Heart left ventricle (tissue), 16 donors: ENCODE results near the gene GTF3C5. TPM values are rescaled to one million over a fixed set of nuclear protein-coding genes. Genes with fewer than 3 reads are reported as not detected.
A peak's percentile ranks its signal among the peaks of the same experiment; 100 is the strongest.

Experiments
- ATAC-seq, 4 donors: fragments of 200-7000 bp; cut with Tn5 transposase; one replicate each; pipeline ENCODE4 v1.9.1; 2020 to 2022; ENCODE audit warnings: moderate library complexity in 4 of 4, mild to moderate bottlenecking in 3 of 4, moderate number of reproducible peaks in 1 of 4
- DNase-seq, 5 donors: peaks; one replicate each; pipeline ENCODE4 v3.0.0-alpha.2; 2020
- H3K27ac ChIP-seq, 12 donors: fragments of 200-600 bp; sonication (generic) in 4 of 12; one replicate each; pipeline versions ENCODE4 v1.5.0 to v1.8.0; 2016 to 2022; ENCODE audit warnings: mild to moderate bottlenecking in 2 of 12
- H3K27me3 ChIP-seq, 9 donors: fragments of 200-600 bp; sonication (generic) in 2 of 9; one replicate each; pipeline versions ENCODE4 v1.5.1 to v1.8.0; 2016 to 2022; ENCODE audit warnings: mild to moderate bottlenecking in 3 of 9
- H3K36me3 ChIP-seq, 9 donors: fragments of 200-600 bp; sonication (generic) in 2 of 9; one replicate each; pipeline versions ENCODE4 v1.5.0 to v1.8.0; 2018 to 2022; ENCODE audit warnings: mild to moderate bottlenecking in 2 of 9
- H3K4me1 ChIP-seq, 12 donors: fragments of 200-600 bp; sonication (generic) in 4 of 12; one replicate each; pipeline versions ENCODE4 v1.5.0 to v1.8.0; 2016 to 2022; ENCODE audit warnings: mild to moderate bottlenecking in 3 of 12
- H3K4me3 ChIP-seq, 12 donors: fragments of 200-600 bp; sonication (generic) in 4 of 12; one replicate each; pipeline versions ENCODE4 v1.5.0 to v1.8.0; 2017 to 2022; ENCODE audit warnings: mild to moderate bottlenecking in 9 of 12, moderate library complexity in 4 of 12
- H3K9me3 ChIP-seq, 12 donors: fragments of 200-600 bp; sonication (generic) in 4 of 12; one replicate each; pipeline versions ENCODE4 v1.5.0 to v1.8.0; 2016 to 2022; ENCODE audit warnings: mild to moderate bottlenecking in 1 of 12
- CTCF ChIP-seq, 12 donors: fragments of 200-600 bp; sonication (generic) in 4 of 12; IDR thresholded peaks; one replicate each; pipeline versions ENCODE4 v1.5.0 to v1.8.0; 2018 to 2022; ENCODE audit warnings: antibody characterized with exemption in 12 of 12, mild to moderate bottlenecking in 5 of 12
- POLR2A ChIP-seq, 2 donors: fragments of 450-650 bp; IDR thresholded peaks; one replicate each; pipeline ENCODE4 v1.6.1; 2017; ENCODE audit warnings: antibody characterized with exemption in 2 of 2, mild to moderate bottlenecking in 2 of 2, moderate library complexity in 2 of 2
- WGBS, 4 donors: extraction: QIAGEN DNeasy Blood & Tissue Kit in 2 of 4; methylation state at CpG; one replicate each; pipeline versions ENCODE4 v1.1.5 to v1.1.7; 2013 to 2018; 5-methylcytosine and 5-hydroxymethylcytosine counted together
- intact Hi-C, 10 donors: fragments of 100-400 bp; cut with DNase I; formaldehyde crosslinking; loops; one replicate each; pipeline versions ENCODE4 v1.11.1 to v1.14.2; 2022
- polyA plus RNA-seq, 2 donors: library from polyadenylated mRNA; stranded (reverse); fragments of 200-250 nt; gene quantifications; one replicate each; pipeline ENCODE4 v1.2.3, GENCODE V29; 2013
- total RNA-seq, 9 donors: library from RNA; depleted of rRNA in 2 of 9; stranded (reverse); fragments of >200 nt in 2 of 9; fragmentation: NEBNext Ultra II Directional in 3 of 9; extraction: Animal tissue kit (Norgen Biotek cat#: 25700) in 3 of 9; gene quantifications; one replicate each; pipeline versions ENCODE4 v1.1.0 to v1.2.4, GENCODE V29; 2016 to 2023
- donor health status: ischemic (EF 13 %, LVEDD 7.1; RV severe dilation, severe dysfunction).
- donor health status: healthy with polysubstance abuse.
- donor health status: DM: no; HTN: yes; CAD: no.
- donor health status: DM: no; HTN: no; CAD: no.
- donor health status: ischemic (EF 25% LVEDD 6.9; RV normal size, moderate dysfunction).
- donor health status: ischemic (EF 25% LVEDD 5.7; RV mildly dilated, moderate dysfunction).
- donor health status: healthy.
- donor health status: DM: yes; HTN: yes; CAD: no.
- donor health status: ischemic (EF 35%, LVEDD 5.7; RV mildly dilated, moderate dysfunction).
- donor health status: nonischemic (EF 11% LVEDD 7.7; RV severe dilation, severe dysfunction).
- donor health status: DM: yes; HTN: yes; CAD: no.
- donor health status: PGD.
- donor health status: ischemic (EF 29% LVEDD 5.4; RV normal size, mild dysfunction).
- donor health status: nonischemic (EF 23%, LVEDD 6.1; RV moderate dilation, normal function).

Gene GTF3C5
- total and polyA plus RNA-seq, 11 donors = 22.9 to 51.7 (median 35.9) TPM

DNA sequence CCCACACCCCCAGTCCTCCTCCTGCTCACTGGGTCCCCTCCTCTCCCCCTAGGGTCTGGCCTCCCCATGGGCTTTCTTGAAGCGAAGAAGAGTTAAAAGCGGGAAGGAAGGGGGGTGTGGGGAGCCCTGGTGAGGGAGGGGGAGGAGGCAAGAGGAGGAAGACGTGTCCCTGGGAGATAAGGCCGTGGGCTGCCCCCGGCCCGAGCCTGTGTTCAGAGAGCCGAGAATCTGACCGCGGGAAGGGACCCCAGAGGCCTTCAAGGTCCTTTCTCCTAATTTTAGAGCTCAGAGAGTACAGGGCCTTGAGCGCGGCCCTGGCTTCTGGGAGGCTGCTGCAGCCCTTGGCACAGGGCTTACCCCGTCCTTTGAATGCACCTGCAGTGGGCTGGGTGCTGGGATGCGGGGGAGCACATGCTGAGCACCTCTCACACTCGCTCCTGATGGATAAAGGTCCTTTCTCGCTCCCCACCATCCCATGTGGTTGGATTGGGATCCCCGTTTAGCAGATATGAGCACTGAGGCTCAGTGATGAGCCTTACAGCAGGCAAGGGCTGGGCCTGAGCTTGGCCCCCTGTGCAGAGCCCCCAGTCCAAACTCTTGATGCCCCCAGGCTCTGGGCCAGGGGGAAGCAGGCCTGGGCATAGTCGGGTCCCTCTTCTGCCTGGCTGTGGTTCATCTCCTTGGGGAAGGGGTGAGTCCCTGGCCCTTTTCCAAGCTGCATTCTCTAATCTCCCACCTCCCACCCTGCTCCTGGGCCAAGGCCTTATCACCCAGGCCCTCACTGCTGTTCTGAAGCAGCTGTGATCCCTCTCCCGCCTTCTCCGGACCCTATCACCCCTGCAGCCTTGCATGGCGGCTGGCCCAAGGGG lies 46.4 kb upstream of the GTF3C5 start:
- DNase-seq = no peak
- 48 to 65% (median 57%) methylated on average over 18 to 20 of the region's 20 CpGs for WGBS, 4 donors
- intact Hi-C loops = no loop called here
- TF ChIP-seq CTCF (IDR thresholded peaks at IDR 0.05) (no peak), POLR2A (IDR thresholded peaks at IDR 0.05) (no peak)
- peak in 1 of 4 donors; percentile 7 for ATAC-seq
- Histone ChIP-seq H3K36me3 (no peaks in the 10 kb centered on the region), H3K4me3 (no peak overlapping the region), H3K27me3 (peaks cover 0 to 67% (median 13%) of the 10 kb centered on the region in 9 donors), H3K27ac (no peak overlapping the region), H3K9me3 (no peaks in the 10 kb centered on the region), H3K4me1 (peaks cover 0 to 17% (median 0%) of the 10 kb centered on the region in 12 donors)

DNA sequence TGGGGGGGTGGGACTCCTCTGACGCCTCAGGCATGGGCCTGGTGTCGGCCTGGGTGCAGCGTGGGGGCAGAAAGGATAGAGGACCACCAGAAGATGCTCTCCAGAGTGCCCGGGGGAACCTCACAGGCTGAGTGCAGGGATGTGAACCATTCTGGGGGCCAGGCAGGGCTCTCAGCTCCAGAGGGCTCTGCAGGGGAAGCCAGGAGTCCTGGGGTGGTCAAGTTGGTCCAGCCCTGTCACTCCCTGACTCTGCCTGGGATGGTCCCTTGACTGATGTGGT lies 45.8 kb upstream of the GTF3C5 start:
- intact Hi-C loops = no loop called here
- WGBS, 4 donors = 41 to 70% (median 48%) methylated on average over 4 of the region's 4 CpGs
- peaks cover 0 to 17% (median 0%) of the 10 kb centered on the region in 12 donors for H3K4me1 ChIP-seq
- H3K9me3 ChIP-seq = no peaks in the 10 kb centered on the region
- DNase-seq (no peak), ATAC-seq (peak in 1 of 4 donors; percentile 15)
- no peak overlapping the region for H3K27ac ChIP-seq
- no peak overlapping the region for H3K4me3 ChIP-seq
- no peaks in the 10 kb centered on the region for H3K36me3 ChIP-seq
- TF ChIP-seq POLR2A (IDR thresholded peaks at IDR 0.05) (no peak), CTCF (IDR thresholded peaks at IDR 0.05) (no peak)
- peaks cover 0 to 61% (median 7%) of the 10 kb centered on the region in 9 donors for H3K27me3 ChIP-seq

GRCh38 chr9:132985489-132985888 lies 45.3 kb upstream of the GTF3C5 start:
- H3K4me3 ChIP-seq = no peak overlapping the region
- H3K36me3 ChIP-seq = no peaks in the 10 kb centered on the region
- ATAC-seq = no peak
- intact Hi-C loops = no loop called here
- H3K9me3 ChIP-seq = no peaks in the 10 kb centered on the region
- peaks cover 0 to 56% (median 7%) of the 10 kb centered on the region in 9 donors for H3K27me3 ChIP-seq
- H3K27ac ChIP-seq = peak overlapping the region in 1 of 12 donors; percentile 15
- WGBS, 4 donors = 57 to 82% (median 77%) methylated on average over 8 of the region's 8 CpGs
- DNase-seq = no peak
- no peak for TF ChIP-seq CTCF (IDR thresholded peaks at IDR 0.05)
- no peak for TF ChIP-seq POLR2A (IDR thresholded peaks at IDR 0.05)
- H3K4me1 ChIP-seq = peaks cover 0 to 17% (median 0%) of the 10 kb centered on the region in 12 donors

DNA sequence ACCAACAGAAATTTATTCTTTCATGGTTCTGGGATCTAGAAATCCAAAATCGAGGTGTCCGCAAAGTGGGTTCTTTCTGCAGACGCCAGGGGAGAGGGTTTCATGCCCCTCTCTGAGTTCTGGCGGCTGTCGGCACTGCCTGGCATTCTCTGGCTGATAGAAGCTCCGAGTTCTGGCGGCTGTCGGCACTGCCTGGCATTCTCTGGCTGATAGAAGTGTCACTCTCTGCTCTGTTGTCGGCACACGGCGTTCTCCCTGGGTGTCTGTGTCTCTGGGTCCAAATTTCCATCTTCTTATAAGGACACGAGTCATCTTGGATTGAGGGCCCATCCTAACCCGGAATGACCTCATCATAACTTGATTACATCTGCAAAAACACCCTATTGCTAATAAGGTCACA lies 44.7 kb upstream of the GTF3C5 start:
- Histone ChIP-seq H3K4me3 (no peak overlapping the region), H3K27me3 (peaks cover 0 to 55% (median 7%) of the 10 kb centered on the region in 9 donors)
- no peak for TF ChIP-seq POLR2A (IDR thresholded peaks at IDR 0.05)

More for the DNA sequence above, 44.7 kb upstream of the GTF3C5 start:
- ATAC-seq (peak; percentile 62 to 86 (median 82)), DNase-seq (peak in 3 of 5 donors; percentile 41 to 68 (median 60))
- 38 to 55% (median 48%) methylated on average over 13 of the region's 13 CpGs for WGBS, 4 donors
- Histone ChIP-seq H3K27ac (peak overlapping the region in 1 of 12 donors; percentile 15), H3K9me3 (no peaks in the 10 kb centered on the region), H3K4me1 (peaks cover 0 to 17% (median 0%) of the 10 kb centered on the region in 12 donors), H3K36me3 (no peaks in the 10 kb centered on the region)
- intact Hi-C loops = no loop called here
